ENCODE data around the gene CNTN1.

GRCh38 chr12:40693207-40693821 lies 1.1 kb downstream of the CNTN1 start:
- TF ChIP-seq CTCF (IDR thresholded peaks at IDR 0.05) (no peak), EZH2 (IDR thresholded peaks at IDR 0.05; ENCODE audit: borderline replicate concordance, insufficient read depth, low read depth, low read length, poor library complexity, severe bottlenecking) (no peak)
